HEK293 (cell line): Measurements from ENCODE around the gene METTL23.
A peak's percentile ranks its signal among the peaks of the same experiment; 100 is the strongest.

ENCODE experiments used
- CTCF ChIA-PET: fragments of 350-600 bp; formaldehyde crosslinking; extraction: SDS; loops from one replicate; lab custom pipeline; 2021; ENCODE audit warnings: antibody characterized with exemption; lab: Yijun Ruan, JAX
- POLR2A ChIA-PET: fragments of 300-600 bp; formaldehyde crosslinking; extraction: SDS; loops from one replicate; lab custom pipeline; 2020; ENCODE audit warnings: antibody characterized with exemption, inconsistent platforms; lab: Yijun Ruan, JAX
- H3K27ac ChIP-seq: fragments of 200-500 bp; sonication (Bioruptor generic); 2 replicates; pipeline ENCODE4 v1.5.1; 2014; ENCODE audit warnings: low read depth, low read length, control low read depth, inconsistent platforms; ENCODE audit errors: extremely low read depth
- H3K36me3 ChIP-seq, 2 experiments: fragments of 200-500 bp in 1 of 2; sonication (Bioruptor generic) in 1 of 2; 1 replicate in 1 of 2; 2 replicates in 1 of 2; pipeline ENCODE4 v1.5.1; 2014 to 2017; ENCODE audit warnings: inconsistent platforms in 2 of 2, low read length in 2 of 2; ENCODE audit not compliant: control insufficient read depth in 2 of 2, insufficient read depth in 1 of 2
- H3K4me1 ChIP-seq: fragments of 200-500 bp; sonication (Bioruptor generic); 2 replicates; pipeline ENCODE4 v1.5.1; 2014; ENCODE audit warnings: mild to moderate bottlenecking, low read length, inconsistent platforms; ENCODE audit not compliant: control insufficient read depth, insufficient read depth
- H3K4me3 ChIP-seq: 2 replicates; pipeline ENCODE4 v1.5.1; 2011; ENCODE audit warnings: low read depth, mild to moderate bottlenecking, control low read depth, low read length, moderate library complexity
- H3K9me3 ChIP-seq: fragments of 200-500 bp; sonication (Bioruptor generic); 2 replicates; pipeline ENCODE4 v1.5.1; 2014; ENCODE audit warnings: low read depth, low read length, inconsistent platforms; ENCODE audit not compliant: control insufficient read depth, insufficient read depth
- ATF2 ChIP-seq: fragments of 450-650 bp; formaldehyde crosslinking; IDR thresholded peaks from 2 replicates; pipeline ENCODE4 v1.5.1; 2016; ENCODE audit warnings: missing biosample characterization, missing genetic modification characterization, low read depth
- BCL6B ChIP-seq: fragments of 450-650 bp; formaldehyde crosslinking; IDR thresholded peaks from 2 replicates; pipeline ENCODE4 v1.5.1; 2017; ENCODE audit warnings: missing biosample characterization, missing genetic modification characterization
- EGR2 ChIP-seq: fragments of 450-650 bp; formaldehyde crosslinking; IDR thresholded peaks from 2 replicates; pipeline ENCODE4 v1.5.1; 2016; ENCODE audit warnings: low read depth, missing biosample characterization, missing genetic modification characterization
- FEZF1 ChIP-seq: fragments of 450-650 bp; formaldehyde crosslinking; IDR thresholded peaks from 2 replicates; pipeline ENCODE4 v1.5.1; 2016; ENCODE audit warnings: missing biosample characterization, missing genetic modification characterization
- GLIS2 ChIP-seq: fragments of 450-650 bp; formaldehyde crosslinking; IDR thresholded peaks from 2 replicates; pipeline ENCODE4 v1.5.1; 2016; ENCODE audit warnings: missing biosample characterization, missing genetic modification characterization
- IKZF3 ChIP-seq: fragments of 450-650 bp; IDR thresholded peaks from 2 replicates; pipeline ENCODE4 v1.5.0; 2018; ENCODE audit warnings: missing biosample characterization, mild to moderate bottlenecking, missing genetic modification characterization, moderate library complexity
- KLF1 ChIP-seq: fragments of 450-650 bp; formaldehyde crosslinking; IDR thresholded peaks from 2 replicates; pipeline ENCODE4 v1.5.1; 2016; ENCODE audit warnings: missing biosample characterization, missing genetic modification characterization
- KLF10 ChIP-seq: fragments of 450-650 bp; IDR thresholded peaks from 2 replicates; pipeline ENCODE4 v1.5.1; 2018; ENCODE audit warnings: missing biosample characterization, mild to moderate bottlenecking, missing genetic modification characterization
- KLF16 ChIP-seq: fragments of 450-650 bp; formaldehyde crosslinking; IDR thresholded peaks from 2 replicates; pipeline ENCODE4 v1.5.1; 2017; ENCODE audit warnings: missing biosample characterization, missing genetic modification characterization
- OSR2 ChIP-seq: fragments of 450-650 bp; formaldehyde crosslinking; IDR thresholded peaks from 2 replicates; pipeline ENCODE4 v1.5.1; 2016; ENCODE audit warnings: missing biosample characterization, missing genetic modification characterization
- SP2 ChIP-seq: fragments of 450-650 bp; formaldehyde crosslinking; IDR thresholded peaks from 2 replicates; pipeline ENCODE4 v1.5.1; 2016; ENCODE audit warnings: missing biosample characterization, missing genetic modification characterization
- TCF7L2 ChIP-seq: IDR thresholded peaks from 2 replicates; pipeline ENCODE4 v1.6.1; 2011; ENCODE audit warnings: low read depth, mild to moderate bottlenecking, inconsistent platforms, low read length, moderate library complexity, borderline replicate concordance
- TRIM28 ChIP-seq: IDR thresholded peaks from 2 replicates; pipeline ENCODE4 v1.6.1; 2011; ENCODE audit warnings: low read length, control low read depth, borderline replicate concordance
- ZBTB17 ChIP-seq: fragments of 450-650 bp; formaldehyde crosslinking; IDR thresholded peaks from 2 replicates; pipeline ENCODE4 v1.5.1; 2016; ENCODE audit warnings: missing biosample characterization, missing genetic modification characterization
- ZBTB26 ChIP-seq: fragments of 450-650 bp; formaldehyde crosslinking; optimal IDR thresholded peaks from 2 replicates; pipeline ENCODE3; 2016; ENCODE audit warnings: missing biosample characterization, mild to moderate bottlenecking, missing genetic modification characterization
- ZBTB48 ChIP-seq: fragments of 450-650 bp; formaldehyde crosslinking; IDR thresholded peaks from 2 replicates; pipeline ENCODE4 v1.5.1; 2016; ENCODE audit warnings: missing biosample characterization, missing genetic modification characterization
- ZEB2 ChIP-seq: fragments of 450-650 bp; formaldehyde crosslinking; IDR thresholded peaks from 2 replicates; pipeline ENCODE4 v1.5.1; 2016; ENCODE audit warnings: missing biosample characterization, missing genetic modification characterization
- ZNF23 ChIP-seq: fragments of 450-650 bp; formaldehyde crosslinking; IDR thresholded peaks from 2 replicates; pipeline ENCODE4 v1.5.1; 2016; ENCODE audit warnings: missing biosample characterization, missing genetic modification characterization, borderline replicate concordance
- ZNF335 ChIP-seq: fragments of 450-650 bp; formaldehyde crosslinking; conservative IDR thresholded peaks from 2 replicates; pipeline ENCODE4 v1.5.1; 2016; ENCODE audit warnings: missing biosample characterization, missing genetic modification characterization
- ZNF362 ChIP-seq: fragments of 450-650 bp; formaldehyde crosslinking; IDR thresholded peaks from 2 replicates; pipeline ENCODE4 v1.5.1; 2016; ENCODE audit warnings: missing biosample characterization, missing genetic modification characterization
- ZNF561 ChIP-seq: fragments of 450-650 bp; IDR thresholded peaks from 2 replicates; pipeline ENCODE4 v1.5.1; 2018; ENCODE audit warnings: missing biosample characterization, missing genetic modification characterization, borderline replicate concordance
- ZNF600 ChIP-seq: fragments of 450-650 bp; formaldehyde crosslinking; IDR thresholded peaks from 2 replicates; pipeline ENCODE4 v1.5.1; 2016; ENCODE audit warnings: missing biosample characterization, missing genetic modification characterization
- ZNF626 ChIP-seq: fragments of 450-650 bp; sonication (Bioruptor Pico); formaldehyde crosslinking; IDR thresholded peaks from 2 replicates; pipeline ENCODE4 v1.5.1; 2018; ENCODE audit warnings: missing biosample characterization, missing genetic modification characterization, inconsistent platforms
- ZNF660 ChIP-seq: fragments of 450-650 bp; IDR thresholded peaks from 2 replicates; pipeline ENCODE4 v1.5.1; 2018; ENCODE audit warnings: missing biosample characterization, mild to moderate bottlenecking, missing genetic modification characterization
- ZNF670 ChIP-seq: fragments of 450-650 bp; formaldehyde crosslinking; IDR thresholded peaks from 2 replicates; pipeline ENCODE4 v1.5.1; 2016; ENCODE audit warnings: missing biosample characterization, missing genetic modification characterization, low read depth
- ZSCAN23 ChIP-seq: fragments of 450-650 bp; formaldehyde crosslinking; IDR thresholded peaks from 2 replicates; pipeline ENCODE4 v1.5.1; 2016; ENCODE audit warnings: missing biosample characterization, missing genetic modification characterization
- ZSCAN30 ChIP-seq: fragments of 450-650 bp; IDR thresholded peaks from 2 replicates; pipeline ENCODE4 v1.5.1; 2018; ENCODE audit warnings: missing biosample characterization, mild to moderate bottlenecking, missing genetic modification characterization, moderate library complexity
- ZSCAN5A ChIP-seq: fragments of 450-650 bp; formaldehyde crosslinking; IDR thresholded peaks from 2 replicates; pipeline ENCODE4 v1.5.1; 2016; ENCODE audit warnings: missing biosample characterization, missing genetic modification characterization

Gene METTL23

GRCh38 chr17:76709951-76710862, 16.4 kb upstream of the METTL23 start (continued):
- TF ChIP-seq ZBTB26 (peak; percentile 69), GLIS2 (tag by site-specific recombination) (peak; percentile 9; the same call in 1 of the 2 replicates), EGR2 (tag by site-specific recombination) (peak; percentile 55), IKZF3 (tag by site-specific recombination) (peak; percentile 41), SP2 (tag by site-specific recombination) (peak; percentile 51), KLF10 (tag by site-specific recombination) (peak; percentile 36; the same call in 1 of the 2 replicates)

GRCh38 chr17:76710863-76711611, 15.6 kb upstream of the METTL23 start, which contains the start of gene MXRA7:
TSS of gene MXRA7 (minus strand) at chr17:76710965. CDS start at chr17:76710946, 19 bp downstream.
- H3K36me3 ChIP-seq: peaks cover 9 to 42% of the 10 kb centered on the region in 2 experiments; a peak in 2 of 3 replicates
- peak within 1 kb of the TSS; percentile 65 for H3K4me3 ChIP-seq
- H3K9me3 ChIP-seq: no peaks in the 10 kb centered on the region
- ChIA-PET CTCF (interaction anchor here (0.6 to 9.8 kb wide), 11 partner anchors 9 to 365 kb away, joined by 3 to 175 read pairs (median 7); partner anchors contain the start of genes JMJD6 and METTL23), POLR2A (interaction anchor here (0.7 to 3.5 kb wide), 9 partner anchors 8 to 151 kb away, joined by 3 to 22 read pairs (median 5); partner anchors contain the start of genes JMJD6 and METTL23)
- peak within 1 kb of the TSS; percentile 87 for H3K27ac ChIP-seq
- H3K4me1 ChIP-seq: peaks cover 36% of the 10 kb centered on the region
- TF ChIP-seq KLF16: peak; percentile 62; the same call in 1 of the 2 replicates
- TF ChIP-seq ZNF660: peak; percentile 15; the same call in 1 of the 2 replicates
- no peak for TF ChIP-seq BCL6B (tag by site-specific recombination)
- TF ChIP-seq ZNF23 (tag by site-specific recombination): no peak
- TF ChIP-seq ZNF670 (tag by site-specific recombination): no peak
- TF ChIP-seq ZBTB17 (tag by site-specific recombination): peak; percentile 87
- TF ChIP-seq TRIM28: 0 out of 2 replicates have a peak, but pooled peaks have one; percentile 44
- TF ChIP-seq ATF2 (tag by site-specific recombination): 0 out of 2 replicates have a peak, but pooled peaks have one; percentile 20
- peak; percentile 86 for TF ChIP-seq OSR2 (tag by site-specific recombination)
- peak; percentile 82 for TF ChIP-seq ZNF335 (tag by site-specific recombination)
- no peak for TF ChIP-seq ZSCAN5A (tag by site-specific recombination)
- TF ChIP-seq ZBTB48 (tag by site-specific recombination): 0 out of 2 replicates have a peak, but pooled peaks have one; percentile 26
- TF ChIP-seq ZSCAN30 (tag by site-specific recombination): peak; percentile 94
- no peak for TF ChIP-seq ZNF626 (tag by site-specific recombination)
- no peak for TF ChIP-seq TCF7L2
- peak; percentile 97 for TF ChIP-seq KLF10 (tag by site-specific recombination)
- TF ChIP-seq ZNF600 (tag by site-specific recombination): peak; percentile 90
- peak; percentile 63; the same call in 1 of the 2 replicates for TF ChIP-seq KLF1 (tag by site-specific recombination)
- TF ChIP-seq ZSCAN23: no peak
- TF ChIP-seq EGR2 (tag by site-specific recombination): peak; percentile 52
- peak; percentile 84 for TF ChIP-seq ZEB2
- peak; percentile 11; the same call in 1 of the 2 replicates for TF ChIP-seq FEZF1
- TF ChIP-seq ZNF362 (tag by site-specific recombination): no peak
- TF ChIP-seq ZNF561 (tag by site-specific recombination): peak; percentile 58; the same call in 1 of the 2 replicates
